RWPE2 (cell line): Measurements from ENCODE around the gene TIMM22.

Source experiments
- ATAC-seq: fragments of 200-7000 bp; cut with Tn5 transposase; 3 replicates; pipeline ENCODE4 v1.9.1; 2021; ENCODE audit warnings: low read depth
- DNase-seq: peaks from one replicate; pipeline ENCODE4 v3.0.0-alpha.2; 2020; ENCODE audit warnings: low spot score
- H3K27ac ChIP-seq: fragments of 450-650 bp; 2 replicates; pipeline ENCODE4 v1.5.1; 2017; ENCODE audit warnings: mild to moderate bottlenecking; ENCODE audit not compliant: poor library complexity, severe bottlenecking
- H3K27me3 ChIP-seq: fragments of 250-450 bp; sonication (Bioruptor Pico); 2 replicates; pipeline ENCODE4 v1.5.1; 2021; ENCODE audit warnings: mild to moderate bottlenecking, moderate library complexity; ENCODE audit not compliant: insufficient read depth, poor library complexity, severe bottlenecking
- H3K36me3 ChIP-seq: fragments of 250-450 bp; sonication (Bioruptor Pico); 2 replicates; pipeline ENCODE4 v1.5.1; 2020; ENCODE audit warnings: low read depth, mild to moderate bottlenecking, moderate library complexity
- H3K4me1 ChIP-seq: fragments of 250-450 bp; sonication (Bioruptor Pico); 2 replicates; pipeline ENCODE4 v1.5.1; 2021; ENCODE audit warnings: mild to moderate bottlenecking, moderate library complexity; ENCODE audit not compliant: insufficient read depth, poor library complexity, severe bottlenecking
- H3K4me3 ChIP-seq: fragments of 250-450 bp; sonication (Bioruptor Pico); 2 replicates; pipeline ENCODE4 v1.5.1; 2021; ENCODE audit warnings: mild to moderate bottlenecking, moderate library complexity; ENCODE audit not compliant: severe bottlenecking
- H3K9me3 ChIP-seq: fragments of 250-450 bp; sonication (Bioruptor Pico); 2 replicates; pipeline ENCODE4 v1.5.1; 2021; ENCODE audit warnings: mild to moderate bottlenecking, moderate library complexity; ENCODE audit not compliant: severe bottlenecking
- TF ChIP-seq, protein P1 (sequence below): fragments of 450-650 bp; IDR thresholded peaks from one replicate; pipeline ENCODE4 v1.5.1; 2017; ENCODE audit warnings: mild to moderate bottlenecking, moderate library complexity; ENCODE audit not compliant: poor library complexity, severe bottlenecking

TIMM22 gene

DNA sequence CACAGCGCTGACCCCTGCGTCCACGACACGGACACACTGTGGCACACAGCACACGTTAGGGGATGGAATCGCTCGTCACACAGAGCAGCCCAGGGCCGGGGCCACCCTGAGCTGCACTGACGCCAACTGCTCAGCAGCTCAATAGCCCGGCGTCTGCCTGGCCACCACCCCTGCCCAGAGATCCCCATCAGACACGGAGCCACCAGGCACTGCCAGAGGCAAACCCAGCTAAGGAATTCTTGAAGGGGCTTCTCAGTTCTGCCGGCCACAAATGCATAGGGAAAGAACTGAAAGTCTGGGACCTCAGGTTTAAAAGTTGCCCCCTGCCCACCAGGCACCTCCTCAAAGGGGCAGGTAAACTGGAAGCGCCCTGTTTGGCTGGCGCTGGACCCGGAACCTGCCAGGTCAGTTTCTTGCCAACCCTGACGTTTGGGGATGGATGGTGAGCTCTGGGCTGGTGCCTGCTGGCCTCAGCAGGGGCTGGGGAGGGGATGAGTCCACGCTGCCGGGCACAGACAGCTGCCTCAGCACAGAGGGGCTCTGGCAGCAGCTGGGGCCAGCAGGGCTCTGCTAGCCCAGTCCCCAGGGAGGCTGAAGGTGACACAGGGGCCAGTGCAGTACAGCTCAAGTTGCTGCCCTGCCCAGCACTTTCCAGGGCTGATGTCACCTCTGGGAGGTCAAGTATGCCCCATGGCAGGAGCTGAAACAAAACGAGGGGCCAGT lies 33.2 kb downstream of the TIMM22 start:
- TF ChIP-seq, protein P1, sequence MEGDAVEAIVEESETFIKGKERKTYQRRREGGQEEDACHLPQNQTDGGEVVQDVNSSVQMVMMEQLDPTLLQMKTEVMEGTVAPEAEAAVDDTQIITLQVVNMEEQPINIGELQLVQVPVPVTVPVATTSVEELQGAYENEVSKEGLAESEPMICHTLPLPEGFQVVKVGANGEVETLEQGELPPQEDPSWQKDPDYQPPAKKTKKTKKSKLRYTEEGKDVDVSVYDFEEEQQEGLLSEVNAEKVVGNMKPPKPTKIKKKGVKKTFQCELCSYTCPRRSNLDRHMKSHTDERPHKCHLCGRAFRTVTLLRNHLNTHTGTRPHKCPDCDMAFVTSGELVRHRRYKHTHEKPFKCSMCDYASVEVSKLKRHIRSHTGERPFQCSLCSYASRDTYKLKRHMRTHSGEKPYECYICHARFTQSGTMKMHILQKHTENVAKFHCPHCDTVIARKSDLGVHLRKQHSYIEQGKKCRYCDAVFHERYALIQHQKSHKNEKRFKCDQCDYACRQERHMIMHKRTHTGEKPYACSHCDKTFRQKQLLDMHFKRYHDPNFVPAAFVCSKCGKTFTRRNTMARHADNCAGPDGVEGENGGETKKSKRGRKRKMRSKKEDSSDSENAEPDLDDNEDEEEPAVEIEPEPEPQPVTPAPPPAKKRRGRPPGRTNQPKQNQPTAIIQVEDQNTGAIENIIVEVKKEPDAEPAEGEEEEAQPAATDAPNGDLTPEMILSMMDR, result no peak
- Histone ChIP-seq H3K4me1 (no peaks in the 10 kb centered on the region), H3K27me3 (no peaks in the 10 kb centered on the region), H3K4me3 (no peak overlapping the region), H3K9me3 (no peaks in the 10 kb centered on the region), H3K27ac (no peak overlapping the region), H3K36me3 (no peaks in the 10 kb centered on the region)
- DNase-seq (no peak), ATAC-seq (no peak)

DNA sequence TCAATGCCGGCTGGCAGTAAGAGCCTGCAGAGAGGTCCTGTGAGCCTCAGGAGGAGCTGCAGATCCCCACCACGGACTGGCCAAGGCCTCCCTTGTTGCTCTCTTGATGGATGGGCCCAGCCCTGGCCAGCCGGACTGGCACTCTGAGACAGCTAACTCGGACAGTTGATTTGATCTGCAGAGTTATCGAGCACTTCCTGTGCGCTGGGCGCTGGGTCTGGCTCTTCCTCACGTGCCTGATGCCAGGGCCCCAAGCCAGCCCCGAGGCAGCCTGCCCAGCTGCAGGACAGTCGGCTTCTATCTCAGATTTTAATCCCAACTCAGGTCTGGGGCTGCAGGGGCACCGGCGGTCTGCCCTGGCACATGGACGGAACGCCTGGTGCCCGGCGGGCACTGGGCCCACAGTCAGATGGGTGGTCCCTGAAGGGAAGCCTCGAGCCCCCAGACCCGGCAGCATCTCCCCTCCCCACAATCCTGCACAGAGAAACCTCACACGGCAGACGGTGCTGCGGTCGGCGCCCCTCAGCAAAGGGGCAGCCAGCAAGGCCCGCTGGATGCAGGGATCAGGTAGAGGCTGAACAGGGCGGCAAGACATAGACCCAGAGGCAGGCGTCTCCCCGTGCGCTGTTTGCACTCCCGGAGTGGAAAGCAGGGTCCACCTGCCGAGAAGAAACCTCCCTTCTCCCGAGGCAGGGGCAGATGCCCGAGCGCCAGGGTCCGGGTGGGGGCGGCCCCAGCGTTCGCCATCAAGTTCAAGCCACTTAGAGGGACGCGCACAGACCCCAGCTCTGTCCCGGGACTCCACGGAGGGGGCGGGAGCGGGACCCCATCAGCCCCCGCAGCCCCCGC lies 34.0 kb downstream of the TIMM22 start:
- DNase-seq (no peak), ATAC-seq (no peak)
- Histone ChIP-seq H3K27ac (no peak overlapping the region), H3K27me3 (no peaks in the 10 kb centered on the region), H3K9me3 (no peaks in the 10 kb centered on the region), H3K36me3 (no peaks in the 10 kb centered on the region), H3K4me3 (no peak overlapping the region), H3K4me1 (no peaks in the 10 kb centered on the region)
- TF ChIP-seq, protein P1, result no peak

DNA sequence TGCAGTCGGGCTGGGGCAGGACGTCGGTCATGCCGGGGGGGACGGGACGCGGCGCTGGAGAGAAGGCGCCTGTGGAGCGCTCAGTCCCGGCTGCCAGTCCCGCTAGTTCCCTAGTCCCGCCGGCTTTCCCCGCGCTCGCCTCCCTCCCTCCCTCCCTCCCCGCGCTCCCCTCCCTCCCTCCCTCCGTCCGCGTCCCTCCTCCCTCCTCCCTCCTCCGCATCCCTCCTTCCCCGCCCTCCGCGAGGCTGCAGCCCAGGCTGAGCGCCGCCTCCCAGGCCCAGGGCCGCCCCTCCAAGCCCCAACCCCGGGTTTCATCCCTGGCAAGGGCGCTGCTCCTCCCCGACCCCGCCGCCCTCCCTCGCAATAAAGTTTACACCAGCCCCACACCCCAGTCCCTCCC lies 34.8 kb downstream of the TIMM22 start:
- ATAC-seq, result no peak

DNA sequence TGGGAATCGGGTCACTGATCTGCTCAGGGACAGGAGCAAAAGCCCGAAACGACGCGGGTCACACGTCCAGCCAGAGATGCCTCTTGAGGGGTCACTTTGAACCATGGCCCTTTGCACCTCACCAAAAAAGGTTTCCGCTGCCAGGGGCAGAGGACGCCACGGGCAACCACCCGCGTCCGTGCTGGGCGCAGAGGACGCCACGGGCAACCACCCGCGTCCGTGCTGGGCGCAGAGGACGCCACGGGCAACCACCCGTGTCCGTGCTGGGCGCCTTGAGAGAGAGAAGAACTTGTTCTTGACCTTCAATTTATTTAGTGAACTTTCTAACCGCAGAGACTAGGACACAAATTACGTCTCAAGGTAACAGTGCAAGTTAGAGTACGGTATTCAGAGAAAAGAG lies 35.5 kb downstream of the TIMM22 start:
- H3K27me3 ChIP-seq, result no peaks in the 10 kb centered on the region

More for the DNA sequence above, 34.8 kb downstream of the TIMM22 start:
- TF ChIP-seq, protein P1, result no peak
- H3K27ac ChIP-seq, result no peak overlapping the region
- no peaks in the 10 kb centered on the region for H3K36me3 ChIP-seq
- no peaks in the 10 kb centered on the region for H3K9me3 ChIP-seq
- DNase-seq, result no peak
- no peak overlapping the region for H3K4me3 ChIP-seq
- no peaks in the 10 kb centered on the region for H3K4me1 ChIP-seq
- H3K27me3 ChIP-seq, result no peaks in the 10 kb centered on the region

More for the DNA sequence above, 35.5 kb downstream of the TIMM22 start:
- H3K27ac ChIP-seq, result no peak overlapping the region
- no peaks in the 10 kb centered on the region for H3K36me3 ChIP-seq
- no peaks in the 10 kb centered on the region for H3K9me3 ChIP-seq
- H3K4me1 ChIP-seq, result no peaks in the 10 kb centered on the region
- no peak for ATAC-seq
- DNase-seq, result no peak
- TF ChIP-seq, protein P1, result no peak
- H3K4me3 ChIP-seq, result no peak overlapping the region
